ENCODE results near the gene MAPK10. TPM values are rescaled to one million over a fixed set of nuclear protein-coding genes. Genes with fewer than 3 reads are reported as not detected.

The MAPK10 gene
- total and polyA plus RNA-seq, 10 of the 15 experiments (the other 5 are each of a cell fraction or from before 2014, with no cell fraction given): 1.1 to 4.2 (median 2.4) TPM

DNA sequence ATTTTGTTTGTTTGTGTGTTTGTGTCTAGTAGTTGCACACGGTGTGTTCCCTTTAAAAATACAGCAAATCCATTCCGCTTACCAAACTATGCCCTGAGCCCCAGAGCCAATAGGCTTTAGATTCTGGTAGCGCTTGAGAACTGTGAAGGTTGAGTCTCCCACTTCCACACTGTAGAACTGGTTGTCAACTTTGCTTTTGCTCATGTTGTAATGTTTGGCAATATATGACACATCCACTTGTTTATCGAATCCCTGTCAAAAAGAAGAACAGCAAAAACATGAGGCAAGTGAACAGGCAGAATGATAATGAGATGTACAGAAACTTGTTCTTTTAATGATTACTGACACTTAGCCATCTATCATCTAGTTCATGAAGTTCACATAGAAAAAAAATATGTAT lies 200.6 kb downstream of the MAPK10 start:
- in situ Hi-C loops (cut with MboI): no loop called here
- Histone ChIP-seq H3K4me3 (no peak overlapping the region), H3K4me1 (ENCODE audit: control insufficient read depth, insufficient read depth, low read length) (no peaks in the 10 kb centered on the region), H3K27me3 (replicated peaks in 1 of 2; ENCODE audit: control insufficient read depth in 2 of 2, insufficient read depth in 2 of 2, low read length in 1 of 2) (no peaks in the 10 kb centered on the region), H3K9ac (ENCODE audit: control insufficient read depth, insufficient read depth, low read length) (no peak overlapping the region), H3K4me2 (ENCODE audit: control insufficient read depth, insufficient read depth) (no peak overlapping the region), H3K79me2 (ENCODE audit: control insufficient read depth, insufficient read depth, low read length) (no peaks in the 10 kb centered on the region), H3K27ac (ENCODE audit: control insufficient read depth, insufficient read depth) (no peak overlapping the region), H3K9me3 (replicated peaks; ENCODE audit: control insufficient read depth, insufficient read depth, low read length) (no peaks in the 10 kb centered on the region), H2AFZ (ENCODE audit: control insufficient read depth, low read depth, low read length) (no peak overlapping the region), H3K36me3 (ENCODE audit: control insufficient read depth in 2 of 2, insufficient read depth in 2 of 2, low read length in 1 of 2) (no peaks in the 10 kb centered on the region), H4K20me1 (ENCODE audit: control insufficient read depth, insufficient read depth) (no peaks in the 10 kb centered on the region)
- no peak for TF ChIP-seq EZH2 (IDR thresholded peaks at IDR 0.05; ENCODE audit: borderline replicate concordance, control insufficient read depth, low read depth, low read length)
- TF ChIP-seq RB1 (IDR thresholded peaks at IDR 0.05; ENCODE audit: borderline replicate concordance): no peak
- TF ChIP-seq FOXM1 (IDR thresholded peaks at IDR 0.05; ENCODE audit: low read depth, low read length): no peak
- TF ChIP-seq, protein P1, sequence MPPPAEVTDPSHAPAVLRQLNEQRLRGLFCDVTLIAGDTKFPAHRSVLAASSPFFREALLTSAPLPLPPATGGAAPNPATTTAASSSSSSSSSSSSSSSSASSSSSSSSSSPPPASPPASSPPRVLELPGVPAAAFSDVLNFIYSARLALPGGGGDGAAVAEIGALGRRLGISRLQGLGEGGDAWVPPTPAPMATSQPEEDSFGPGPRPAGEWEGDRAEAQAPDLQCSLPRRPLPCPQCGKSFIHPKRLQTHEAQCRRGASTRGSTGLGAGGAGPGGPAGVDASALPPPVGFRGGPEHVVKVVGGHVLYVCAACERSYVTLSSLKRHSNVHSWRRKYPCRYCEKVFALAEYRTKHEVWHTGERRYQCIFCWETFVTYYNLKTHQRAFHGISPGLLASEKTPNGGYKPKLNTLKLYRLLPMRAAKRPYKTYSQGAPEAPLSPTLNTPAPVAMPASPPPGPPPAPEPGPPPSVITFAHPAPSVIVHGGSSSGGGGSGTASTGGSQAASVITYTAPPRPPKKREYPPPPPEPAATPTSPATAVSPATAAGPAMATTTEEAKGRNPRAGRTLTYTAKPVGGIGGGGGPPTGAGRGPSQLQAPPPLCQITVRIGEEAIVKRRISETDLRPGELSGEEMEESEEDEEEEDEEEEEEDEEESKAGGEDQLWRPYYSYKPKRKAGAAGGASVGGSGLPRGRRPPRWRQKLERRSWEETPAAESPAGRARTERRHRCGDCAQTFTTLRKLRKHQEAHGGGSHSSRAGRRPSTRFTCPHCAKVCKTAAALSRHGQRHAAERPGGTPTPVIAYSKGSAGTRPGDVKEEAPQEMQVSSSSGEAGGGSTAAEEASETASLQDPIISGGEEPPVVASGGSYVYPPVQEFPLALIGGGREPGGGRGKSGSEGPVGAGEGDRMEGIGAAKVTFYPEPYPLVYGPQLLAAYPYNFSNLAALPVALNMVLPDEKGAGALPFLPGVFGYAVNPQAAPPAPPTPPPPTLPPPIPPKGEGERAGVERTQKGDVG (CRISPR knock-in tag; IDR thresholded peaks at IDR 0.05): no peak
- TF ChIP-seq, protein P2, sequence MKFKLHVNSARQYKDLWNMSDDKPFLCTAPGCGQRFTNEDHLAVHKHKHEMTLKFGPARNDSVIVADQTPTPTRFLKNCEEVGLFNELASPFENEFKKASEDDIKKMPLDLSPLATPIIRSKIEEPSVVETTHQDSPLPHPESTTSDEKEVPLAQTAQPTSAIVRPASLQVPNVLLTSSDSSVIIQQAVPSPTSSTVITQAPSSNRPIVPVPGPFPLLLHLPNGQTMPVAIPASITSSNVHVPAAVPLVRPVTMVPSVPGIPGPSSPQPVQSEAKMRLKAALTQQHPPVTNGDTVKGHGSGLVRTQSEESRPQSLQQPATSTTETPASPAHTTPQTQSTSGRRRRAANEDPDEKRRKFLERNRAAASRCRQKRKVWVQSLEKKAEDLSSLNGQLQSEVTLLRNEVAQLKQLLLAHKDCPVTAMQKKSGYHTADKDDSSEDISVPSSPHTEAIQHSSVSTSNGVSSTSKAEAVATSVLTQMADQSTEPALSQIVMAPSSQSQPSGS (IDR thresholded peaks at IDR 0.05; ENCODE audit: low read length): no peak
- TF ChIP-seq, protein P3, sequence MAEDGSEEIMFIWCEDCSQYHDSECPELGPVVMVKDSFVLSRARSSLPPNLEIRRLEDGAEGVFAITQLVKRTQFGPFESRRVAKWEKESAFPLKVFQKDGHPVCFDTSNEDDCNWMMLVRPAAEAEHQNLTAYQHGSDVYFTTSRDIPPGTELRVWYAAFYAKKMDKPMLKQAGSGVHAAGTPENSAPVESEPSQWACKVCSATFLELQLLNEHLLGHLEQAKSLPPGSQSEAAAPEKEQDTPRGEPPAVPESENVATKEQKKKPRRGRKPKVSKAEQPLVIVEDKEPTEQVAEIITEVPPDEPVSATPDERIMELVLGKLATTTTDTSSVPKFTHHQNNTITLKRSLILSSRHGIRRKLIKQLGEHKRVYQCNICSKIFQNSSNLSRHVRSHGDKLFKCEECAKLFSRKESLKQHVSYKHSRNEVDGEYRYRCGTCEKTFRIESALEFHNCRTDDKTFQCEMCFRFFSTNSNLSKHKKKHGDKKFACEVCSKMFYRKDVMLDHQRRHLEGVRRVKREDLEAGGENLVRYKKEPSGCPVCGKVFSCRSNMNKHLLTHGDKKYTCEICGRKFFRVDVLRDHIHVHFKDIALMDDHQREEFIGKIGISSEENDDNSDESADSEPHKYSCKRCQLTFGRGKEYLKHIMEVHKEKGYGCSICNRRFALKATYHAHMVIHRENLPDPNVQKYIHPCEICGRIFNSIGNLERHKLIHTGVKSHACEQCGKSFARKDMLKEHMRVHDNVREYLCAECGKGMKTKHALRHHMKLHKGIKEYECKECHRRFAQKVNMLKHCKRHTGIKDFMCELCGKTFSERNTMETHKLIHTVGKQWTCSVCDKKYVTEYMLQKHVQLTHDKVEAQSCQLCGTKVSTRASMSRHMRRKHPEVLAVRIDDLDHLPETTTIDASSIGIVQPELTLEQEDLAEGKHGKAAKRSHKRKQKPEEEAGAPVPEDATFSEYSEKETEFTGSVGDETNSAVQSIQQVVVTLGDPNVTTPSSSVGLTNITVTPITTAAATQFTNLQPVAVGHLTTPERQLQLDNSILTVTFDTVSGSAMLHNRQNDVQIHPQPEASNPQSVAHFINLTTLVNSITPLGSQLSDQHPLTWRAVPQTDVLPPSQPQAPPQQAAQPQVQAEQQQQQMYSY (CRISPR knock-in tag; IDR thresholded peaks at IDR 0.05): no peak
- no peak for TF ChIP-seq ZSCAN29 (IDR thresholded peaks at IDR 0.05)
- no peak for TF ChIP-seq POLR2A (IDR thresholded peaks at IDR 0.05; ENCODE audit: low read depth, low read length)
- no peak for TF ChIP-seq NFYA (IDR thresholded peaks at IDR 0.05; ENCODE audit: borderline replicate concordance, low read depth, low read length)
- no peak for TF ChIP-seq CEBPB (IDR thresholded peaks at IDR 0.05; ENCODE audit: borderline replicate concordance in 1 of 2, low read depth in 2 of 2, low read length in 2 of 2)
- TF ChIP-seq, protein P4, sequence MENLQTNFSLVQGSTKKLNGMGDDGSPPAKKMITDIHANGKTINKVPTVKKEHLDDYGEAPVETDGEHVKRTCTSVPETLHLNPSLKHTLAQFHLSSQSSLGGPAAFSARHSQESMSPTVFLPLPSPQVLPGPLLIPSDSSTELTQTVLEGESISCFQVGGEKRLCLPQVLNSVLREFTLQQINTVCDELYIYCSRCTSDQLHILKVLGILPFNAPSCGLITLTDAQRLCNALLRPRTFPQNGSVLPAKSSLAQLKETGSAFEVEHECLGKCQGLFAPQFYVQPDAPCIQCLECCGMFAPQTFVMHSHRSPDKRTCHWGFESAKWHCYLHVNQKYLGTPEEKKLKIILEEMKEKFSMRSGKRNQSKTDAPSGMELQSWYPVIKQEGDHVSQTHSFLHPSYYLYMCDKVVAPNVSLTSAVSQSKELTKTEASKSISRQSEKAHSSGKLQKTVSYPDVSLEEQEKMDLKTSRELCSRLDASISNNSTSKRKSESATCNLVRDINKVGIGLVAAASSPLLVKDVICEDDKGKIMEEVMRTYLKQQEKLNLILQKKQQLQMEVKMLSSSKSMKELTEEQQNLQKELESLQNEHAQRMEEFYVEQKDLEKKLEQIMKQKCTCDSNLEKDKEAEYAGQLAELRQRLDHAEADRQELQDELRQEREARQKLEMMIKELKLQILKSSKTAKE (IDR thresholded peaks at IDR 0.05; ENCODE audit: low read depth, poor library complexity, severe bottlenecking): no peak
- TF ChIP-seq PAX5 (IDR thresholded peaks at IDR 0.05; ENCODE audit: borderline replicate concordance, low read depth, low read length): no peak
- ChIA-PET RAD21 (ENCODE audit: unreplicated experiment) (no interaction called here), CTCF (no interaction called here), SMC1A (ENCODE audit: uncharacterized antibody, unreplicated experiment) (no interaction called here), POLR2A (no interaction called here)
- no peak for FAIRE-seq
- no peak for DNase-seq (ENCODE audit: low read depth, low spot score)
- no peak for ATAC-seq
- BruUV-seq (replicated peaks): no TSS peak
- 61% methylated on average over 4 of the region's 4 CpGs for WGBS (ENCODE audit: insufficient coverage, insufficient replicate concordance, low lambda C conversion rate, missing lambda C conversion rate)
- intact Hi-C loops (cut with micrococcal nuclease; ENCODE audit: unreplicated experiment): no loop called here

All from GM12878 (cell line).